Stimulated activated CD4-positive, alpha-beta T cell treated with anti-CD3 and anti-CD28 coated beads, Interleukin-15, amount 100 ng/mL, for 1 hour (primary cell): ENCODE measurements around the gene PRKAR2B.
"Not testable (repeated sequence)": the region's sequence is repeated elsewhere in the genome, so short reads cannot be mapped to it uniquely, and the experiment has no call there.

Source experiments
- DNase-seq, 2 donors: peaks; one replicate each; pipeline ENCODE4 v3.0.0-alpha.2; 2020; ENCODE audit warnings: low read depth in 1 of 2, low spot score in 1 of 2

Gene PRKAR2B

GRCh38 chr7:107047902-107048782 is 3.6 kb downstream of the PRKAR2B start:
- DNase-seq = no peak

- no peak for DNase-seq
Measured at GRCh38 chr7:107048783-107049418, 4.4 kb downstream of the PRKAR2B start.

- DNase-seq = no peak
Measured at GRCh38 chr7:107049480-107049879, 5.0 kb downstream of the PRKAR2B start.

- no peak for DNase-seq
Measured at GRCh38 chr7:107049971-107050532, 5.5 kb downstream of the PRKAR2B start.

GRCh38 chr7:107051376-107051775 is 6.9 kb downstream of the PRKAR2B start:
- no peak for DNase-seq

- DNase-seq = not testable (repeated sequence)
Measured at GRCh38 chr7:107054965-107055364, 10.5 kb downstream of the PRKAR2B start.

GRCh38 chr7:107056058-107056457 is 11.6 kb downstream of the PRKAR2B start:
- not testable (repeated sequence) for DNase-seq

GRCh38 chr7:107056728-107057473 is 12.4 kb downstream of the PRKAR2B start:
- DNase-seq = no peak

GRCh38 chr7:107057474-107057833 is 12.9 kb downstream of the PRKAR2B start:
- DNase-seq = no peak

- no peak for DNase-seq
Measured at GRCh38 chr7:107059468-107059867, 15.0 kb downstream of the PRKAR2B start.

- DNase-seq = no peak
Measured at GRCh38 chr7:107063245-107064120, 19.0 kb downstream of the PRKAR2B start.

GRCh38 chr7:107064255-107064654 is 19.8 kb downstream of the PRKAR2B start:
- DNase-seq = no peak

GRCh38 chr7:107065929-107066247 is 21.4 kb downstream of the PRKAR2B start:
- no peak for DNase-seq

GRCh38 chr7:107068156-107068555 is 23.7 kb downstream of the PRKAR2B start:
- no peak for DNase-seq

GRCh38 chr7:107069457-107069856 is 25.0 kb downstream of the PRKAR2B start:
- no peak for DNase-seq

- no peak for DNase-seq
Measured at GRCh38 chr7:107070710-107071109, 26.2 kb downstream of the PRKAR2B start.

GRCh38 chr7:107071129-107071528 is 26.6 kb downstream of the PRKAR2B start:
- no peak for DNase-seq

GRCh38 chr7:107072133-107072532 is 27.6 kb downstream of the PRKAR2B start:
- DNase-seq = no peak

GRCh38 chr7:107075863-107076574 is 31.5 kb downstream of the PRKAR2B start:
- DNase-seq = no peak
